Measurements from ENCODE around the gene CHAT. TPM values are rescaled to one million over a fixed set of nuclear protein-coding genes. Genes with fewer than 3 reads are reported as not detected.

CHAT gene
- total RNA-seq, 4 donors from 2014 or later, result 0.94 to 1.6 TPM; not detected in 2

DNA sequence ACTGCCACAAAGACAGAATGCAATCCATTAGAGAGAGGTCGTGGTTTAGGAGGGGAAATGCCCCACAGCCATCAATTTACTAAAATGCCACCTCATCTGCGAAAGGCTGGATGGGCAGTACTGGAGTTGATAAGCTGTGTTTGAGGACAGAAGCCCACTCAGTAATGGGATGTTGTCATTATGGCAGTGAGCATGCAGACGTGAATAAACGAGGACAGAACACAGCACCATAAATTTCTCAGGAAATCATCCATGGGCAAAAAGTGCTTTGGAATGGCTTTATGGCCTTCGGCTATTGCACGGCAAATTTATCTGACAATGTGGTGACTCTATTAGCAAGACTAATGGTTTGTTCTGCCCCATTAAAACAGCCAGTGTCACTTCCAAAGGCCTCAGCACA, 49.8 kb downstream of the CHAT start:
- Histone ChIP-seq H3K4me1 (no peaks in the 10 kb centered on the region), H3K27me3 (peaks cover 12% of the 10 kb centered on the region), H3K9me3 (peaks cover 0 to 19% (median 0%) of the 10 kb centered on the region in 3 donors), H3K36me3 (no peaks in the 10 kb centered on the region), H3K27ac (no peak overlapping the region), H3K4me3 (no peak overlapping the region)
- 51 to 73% methylated on average over 5 to 6 of the region's 6 CpGs for WGBS, 2 donors (ENCODE audit: low coverage in 1 of 2)
- TF ChIP-seq, protein P1, sequence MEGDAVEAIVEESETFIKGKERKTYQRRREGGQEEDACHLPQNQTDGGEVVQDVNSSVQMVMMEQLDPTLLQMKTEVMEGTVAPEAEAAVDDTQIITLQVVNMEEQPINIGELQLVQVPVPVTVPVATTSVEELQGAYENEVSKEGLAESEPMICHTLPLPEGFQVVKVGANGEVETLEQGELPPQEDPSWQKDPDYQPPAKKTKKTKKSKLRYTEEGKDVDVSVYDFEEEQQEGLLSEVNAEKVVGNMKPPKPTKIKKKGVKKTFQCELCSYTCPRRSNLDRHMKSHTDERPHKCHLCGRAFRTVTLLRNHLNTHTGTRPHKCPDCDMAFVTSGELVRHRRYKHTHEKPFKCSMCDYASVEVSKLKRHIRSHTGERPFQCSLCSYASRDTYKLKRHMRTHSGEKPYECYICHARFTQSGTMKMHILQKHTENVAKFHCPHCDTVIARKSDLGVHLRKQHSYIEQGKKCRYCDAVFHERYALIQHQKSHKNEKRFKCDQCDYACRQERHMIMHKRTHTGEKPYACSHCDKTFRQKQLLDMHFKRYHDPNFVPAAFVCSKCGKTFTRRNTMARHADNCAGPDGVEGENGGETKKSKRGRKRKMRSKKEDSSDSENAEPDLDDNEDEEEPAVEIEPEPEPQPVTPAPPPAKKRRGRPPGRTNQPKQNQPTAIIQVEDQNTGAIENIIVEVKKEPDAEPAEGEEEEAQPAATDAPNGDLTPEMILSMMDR (IDR thresholded peaks at IDR 0.05), result no peak
- TF ChIP-seq POLR2AphosphoS5 (IDR thresholded peaks at IDR 0.05) (no peak), POLR2A (IDR thresholded peaks at IDR 0.05) (no peak), EP300 (IDR thresholded peaks at IDR 0.05) (no peak)
- ATAC-seq, result no peak

DNA sequence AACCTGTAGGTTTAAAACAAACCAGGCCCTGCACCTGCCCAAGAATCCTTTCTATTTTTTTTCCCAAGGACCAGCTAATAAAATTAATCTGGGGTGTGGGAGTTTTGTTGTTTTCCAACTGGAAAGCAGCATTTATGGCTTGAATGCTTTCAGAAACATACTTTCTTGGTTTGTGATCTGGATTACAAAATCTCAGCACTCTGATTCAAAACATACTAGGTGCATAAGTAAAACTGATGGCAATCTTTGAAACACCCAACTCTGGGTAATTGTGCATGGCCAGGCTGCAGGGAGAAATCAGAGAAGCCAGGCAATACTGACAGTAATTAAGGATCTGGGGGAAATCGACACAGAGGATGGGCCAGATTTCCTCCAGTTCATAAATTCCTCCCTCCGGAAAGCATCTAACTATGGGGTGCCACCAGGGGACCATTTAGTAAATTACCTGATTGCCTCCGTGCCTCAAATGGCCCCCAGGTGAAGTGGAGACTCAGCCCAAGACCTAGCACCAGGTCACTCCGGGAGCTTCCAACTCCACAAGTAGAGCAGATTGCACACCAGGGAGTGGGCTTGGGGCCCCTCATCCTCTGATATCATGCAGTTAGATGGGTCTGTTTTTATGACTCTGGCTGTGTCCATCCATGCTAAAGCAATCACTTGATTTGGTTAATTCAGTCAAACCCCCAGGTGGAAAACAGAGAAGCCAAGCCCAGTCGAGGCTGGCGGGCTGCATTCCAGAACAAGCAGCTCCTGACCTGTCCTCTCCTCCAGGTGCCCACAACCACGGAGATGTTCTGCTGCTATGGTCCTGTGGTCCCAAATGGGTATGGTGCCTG, 50.4 kb downstream of the CHAT start:
- no peaks in the 10 kb centered on the region for H3K36me3 ChIP-seq
- no peak overlapping the region for H3K27ac ChIP-seq
- no peak overlapping the region for H3K4me3 ChIP-seq
- 75 to 78% methylated on average over 3 to 6 of the region's 7 CpGs for WGBS, 2 donors (ENCODE audit: low coverage in 1 of 2)
- H3K27me3 ChIP-seq, result peaks cover 18% of the 10 kb centered on the region
- no peak for ATAC-seq
- TF ChIP-seq, protein P1 (IDR thresholded peaks at IDR 0.05), result no peak
- TF ChIP-seq EP300 (IDR thresholded peaks at IDR 0.05), result no peak
- no peak for TF ChIP-seq POLR2A (IDR thresholded peaks at IDR 0.05)
- no peak for TF ChIP-seq POLR2AphosphoS5 (IDR thresholded peaks at IDR 0.05)
- no peaks in the 10 kb centered on the region for H3K4me1 ChIP-seq
- H3K9me3 ChIP-seq, result peaks cover 0 to 14% (median 0%) of the 10 kb centered on the region in 3 donors

DNA sequence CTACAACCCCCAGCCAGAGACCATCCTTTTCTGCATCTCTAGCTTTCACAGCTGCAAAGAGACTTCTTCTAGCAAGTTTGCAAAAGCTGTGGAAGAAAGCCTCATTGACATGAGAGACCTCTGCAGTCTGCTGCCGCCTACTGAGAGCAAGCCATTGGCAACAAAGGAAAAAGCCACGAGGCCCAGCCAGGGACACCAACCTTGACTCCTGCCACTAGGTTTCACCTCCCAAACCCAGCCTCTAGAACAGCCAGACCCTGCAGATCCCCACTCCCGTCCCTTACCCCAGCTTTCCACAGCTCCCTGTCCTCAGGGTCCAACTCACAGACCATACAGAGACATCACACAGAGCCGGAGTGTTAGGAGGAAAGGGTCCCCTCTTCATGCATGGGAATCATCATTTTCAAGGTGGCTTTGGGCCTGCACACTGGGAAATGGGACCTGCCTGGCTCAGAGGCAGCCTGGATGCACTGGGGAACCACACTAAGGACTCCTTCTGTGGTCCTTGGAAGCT, 51.1 kb downstream of the CHAT start:
- WGBS, 2 donors (ENCODE audit: low coverage in 1 of 2), result 14 to 62% methylated on average over 1 to 2 of the region's 4 CpGs
- peaks cover 18% of the 10 kb centered on the region for H3K27me3 ChIP-seq
- TF ChIP-seq POLR2AphosphoS5 (IDR thresholded peaks at IDR 0.05) (no peak), EP300 (IDR thresholded peaks at IDR 0.05) (no peak), POLR2A (IDR thresholded peaks at IDR 0.05) (no peak)
- TF ChIP-seq, protein P1 (IDR thresholded peaks at IDR 0.05), result no peak
- no peak for ATAC-seq
- H3K4me3 ChIP-seq, result no peak overlapping the region
- no peak overlapping the region for H3K27ac ChIP-seq
- peaks cover 0 to 7% (median 0%) of the 10 kb centered on the region in 3 donors for H3K9me3 ChIP-seq
- H3K36me3 ChIP-seq, result no peaks in the 10 kb centered on the region
- H3K4me1 ChIP-seq, result no peaks in the 10 kb centered on the region

DNA sequence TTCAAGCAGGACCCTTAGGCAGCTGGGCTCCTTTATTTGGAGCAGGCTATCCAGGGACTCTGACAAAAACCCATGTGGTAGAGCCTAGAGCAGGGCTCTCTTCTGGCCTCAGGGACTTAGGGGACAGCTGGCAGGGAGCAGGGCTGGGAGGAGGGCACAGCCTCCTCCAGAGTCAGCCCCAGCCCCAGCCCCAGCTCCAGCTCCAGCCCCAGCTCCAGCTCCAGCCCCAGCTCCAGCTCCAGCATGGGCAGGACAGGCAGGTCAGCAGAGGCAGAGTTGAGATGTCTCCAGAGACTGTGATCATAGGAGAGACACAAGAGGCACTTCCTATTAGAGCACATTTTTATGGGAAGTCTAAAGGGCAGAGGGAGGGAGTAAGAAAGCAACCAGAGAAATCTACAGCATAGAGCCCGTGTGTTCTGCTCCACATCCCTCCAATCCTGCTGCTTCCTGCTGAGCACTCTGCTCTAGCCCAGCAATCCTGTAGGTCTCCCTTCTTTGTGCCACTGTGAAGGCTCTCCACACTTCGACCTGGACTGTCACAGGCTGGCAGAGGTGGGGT, 52.3 kb downstream of the CHAT start:
- Histone ChIP-seq H3K9me3 (no peaks in the 10 kb centered on the region), H3K36me3 (no peaks in the 10 kb centered on the region), H3K4me1 (no peaks in the 10 kb centered on the region), H3K27me3 (peaks cover 18% of the 10 kb centered on the region), H3K4me3 (no peak overlapping the region), H3K27ac (no peak overlapping the region)
- ATAC-seq, result no peak
- TF ChIP-seq EP300 (IDR thresholded peaks at IDR 0.05) (no peak), POLR2AphosphoS5 (IDR thresholded peaks at IDR 0.05) (no peak), POLR2A (IDR thresholded peaks at IDR 0.05) (no peak)
- TF ChIP-seq, protein P1 (IDR thresholded peaks at IDR 0.05), result no peak
- WGBS, 2 donors (ENCODE audit: low coverage in 1 of 2), result 48 to 60% methylated on average over 2 of the region's 2 CpGs

All from gastroesophageal sphincter (tissue), 4 donors.